B cell (primary cell): Measurements from ENCODE around the gene CDKAL1. TPM values are rescaled to one million over a fixed set of nuclear protein-coding genes. Genes with fewer than 3 reads are reported as not detected.

ENCODE experiments used
- ATAC-seq: fragments of 200-7000 bp; cut with Tn5 transposase; one replicate; pipeline ENCODE4 v1.10.0; 2021; ENCODE audit warnings: low read depth, mild to moderate bottlenecking, moderate number of reproducible peaks, moderate library complexity
- CTCF ChIA-PET: fragments of 350-600 bp; sonication (Branson Sonifier 250); formaldehyde crosslinking; loops from one replicate; lab custom pipeline; 2021; ENCODE audit warnings: antibody characterized with exemption, inconsistent platforms; lab: Charles Lee
- POLR2A ChIA-PET: fragments of 350-600 bp; sonication (Branson Sonifier 250); formaldehyde crosslinking; loops from one replicate; lab custom pipeline; 2021; ENCODE audit warnings: antibody characterized with exemption; lab: Charles Lee
- DNase-seq: peaks from one replicate; pipeline ENCODE4 v3.0.0; 2013
- H2AFZ ChIP-seq: 2 replicates; pipeline ENCODE4 v1.6.1; 2012; ENCODE audit warnings: mild to moderate bottlenecking, low read depth, low read length; ENCODE audit not compliant: insufficient read depth, poor library complexity, severe bottlenecking
- H3K27ac ChIP-seq, 2 donors: 1 replicate in 1 of 2; 2 replicates in 1 of 2; pipeline ENCODE4 v1.5.1; 2012 to 2013; ENCODE audit warnings: low read length in 2 of 2, mild to moderate bottlenecking in 2 of 2, moderate library complexity in 1 of 2
- H3K27me3 ChIP-seq, 4 experiments: fragments of 200-600 bp in 1 of 4; sonication (generic) in 1 of 4; replicated peaks in 1 of 4; 1 replicate in 2 of 4; 2 replicates in 2 of 4; pipeline versions ENCODE4 v1.6.1 to v1.7.0; 2013 to 2016; ENCODE audit warnings: low read length in 3 of 4, mild to moderate bottlenecking in 2 of 4, mixed read lengths in 1 of 4, moderate library complexity in 1 of 4; ENCODE audit not compliant: insufficient read depth in 4 of 4, control insufficient read depth in 3 of 4; ENCODE audit errors: control extremely low read depth in 1 of 4
- H3K36me3 ChIP-seq, 2 experiments: replicated peaks in 1 of 2; 1 replicate in 1 of 2; 2 replicates in 1 of 2; pipeline versions ENCODE4 v1.6.1 to v1.7.1; 2013; ENCODE audit warnings: low read length in 1 of 2; ENCODE audit not compliant: insufficient read depth in 2 of 2, control insufficient read depth in 1 of 2; ENCODE audit errors: control extremely low read depth in 1 of 2, extremely low read depth in 1 of 2
- H3K4me1 ChIP-seq, 2 donors: fragments of 200-600 bp in 1 of 2; sonication (generic) in 1 of 2; 1 replicate in 1 of 2; 2 replicates in 1 of 2; pipeline versions ENCODE4 v1.5.1 to v1.6.1; 2013 to 2017; ENCODE audit warnings: low read length in 2 of 2; ENCODE audit not compliant: control insufficient read depth in 2 of 2, insufficient read depth in 2 of 2
- H3K4me2 ChIP-seq: replicated peaks from 2 replicates; pipeline ENCODE3; 2012; ENCODE audit warnings: mild to moderate bottlenecking, low read depth, low read length; ENCODE audit not compliant: poor library complexity, severe bottlenecking
- H3K4me3 ChIP-seq, 5 experiments: fragments of 200-600 bp in 1 of 5; sonication (generic) in 1 of 5; 1 replicate in 3 of 5; 2 replicates in 2 of 5; pipeline versions ENCODE4 v1.5.1 to v1.7.0; 2011 to 2016; ENCODE audit warnings: low read length in 4 of 5, mild to moderate bottlenecking in 4 of 5, low read depth in 2 of 5, control low read depth in 1 of 5, moderate library complexity in 1 of 5; ENCODE audit not compliant: insufficient read depth in 1 of 5; ENCODE audit errors: control extremely low read depth in 1 of 5, extremely low read depth in 1 of 5
- H3K79me2 ChIP-seq: fragments of 200-600 bp; sonication (generic); one replicate; pipeline ENCODE4 v1.6.0; 2016; ENCODE audit warnings: low read length; ENCODE audit not compliant: control insufficient read depth, insufficient read depth
- H3K9ac ChIP-seq: fragments of 200-600 bp; sonication (generic); 2 replicates; pipeline ENCODE4 v1.6.1; 2017; ENCODE audit warnings: mild to moderate bottlenecking, low read length, moderate library complexity
- H3K9me3 ChIP-seq, 3 donors: one replicate each; pipeline versions ENCODE4 v1.6.1 to v1.7.1; 2013; ENCODE audit warnings: low read length in 2 of 3; ENCODE audit not compliant: control insufficient read depth in 2 of 3, insufficient read depth in 1 of 3; ENCODE audit errors: control extremely low read depth in 1 of 3
- H4K20me1 ChIP-seq: 2 replicates; pipeline ENCODE4 v1.6.0; 2012; ENCODE audit warnings: mild to moderate bottlenecking, low read length; ENCODE audit not compliant: insufficient read depth, control insufficient read depth, poor library complexity, severe bottlenecking
- H3K27ac Mint-ChIP-seq: one replicate; pipeline ENCODE4 v1.8.0; 2021; ENCODE audit warnings: mixed read lengths
- H3K27me3 Mint-ChIP-seq: one replicate; pipeline ENCODE4 v1.8.0; 2021; ENCODE audit warnings: mixed read lengths
- H3K4me1 Mint-ChIP-seq: one replicate; pipeline ENCODE4 v1.8.0; 2021; ENCODE audit warnings: mixed read lengths
- H3K4me3 Mint-ChIP-seq: one replicate; pipeline ENCODE4 v1.8.0; 2021; ENCODE audit warnings: mixed read lengths
- H3K9me3 Mint-ChIP-seq: one replicate; pipeline ENCODE4 v1.8.0; 2022; ENCODE audit warnings: mixed read lengths; ENCODE audit not compliant: insufficient read depth
- EZH2 ChIP-seq: IDR thresholded peaks from 2 replicates; pipeline ENCODE4 v1.6.1; 2012; ENCODE audit warnings: borderline replicate concordance, low read depth, mild to moderate bottlenecking, moderate library complexity, low read length; ENCODE audit not compliant: insufficient read depth, poor library complexity, severe bottlenecking
- WGBS: methylation state at CpG from one replicate; pipeline ENCODE4 v1.1.5; 2013; ENCODE audit warnings: missing lambda C conversion rate; ENCODE audit not compliant: insufficient coverage; 5-methylcytosine and 5-hydroxymethylcytosine counted together
- intact Hi-C: fragments of 100-400 bp; cut with micrococcal nuclease; formaldehyde crosslinking; loops from one replicate; pipeline ENCODE4 v1.10.0; 2022
- polyA plus RNA-seq: library from polyadenylated mRNA; depleted of rRNA; stranded (reverse); fragments of >200 nt; gene quantifications from 2 replicates; pipeline ENCODE4 v1.2.3, GENCODE V29; 2012
- total RNA-seq, 2 donors: library from RNA; stranded (reverse); fragments of 120-200 nt in 1 of 2; gene quantifications; 1 replicate in 1 of 2; 2 replicates in 1 of 2; pipeline versions ENCODE4 v1.2.3 to v1.2.4, GENCODE V29; 2013 to 2022
- TF ChIP-seq, protein P1 (sequence below): fragments of 200-600 bp; IDR thresholded peaks from one replicate; pipeline ENCODE4 v1.8.0; 2022; ENCODE audit warnings: antibody characterized with exemption, mild to moderate bottlenecking

Gene CDKAL1
- total and polyA plus RNA-seq, 2 donors (not counting 1 experiment from before 2014, with no cell fraction given) = 6.1 to 33.3 TPM

DNA sequence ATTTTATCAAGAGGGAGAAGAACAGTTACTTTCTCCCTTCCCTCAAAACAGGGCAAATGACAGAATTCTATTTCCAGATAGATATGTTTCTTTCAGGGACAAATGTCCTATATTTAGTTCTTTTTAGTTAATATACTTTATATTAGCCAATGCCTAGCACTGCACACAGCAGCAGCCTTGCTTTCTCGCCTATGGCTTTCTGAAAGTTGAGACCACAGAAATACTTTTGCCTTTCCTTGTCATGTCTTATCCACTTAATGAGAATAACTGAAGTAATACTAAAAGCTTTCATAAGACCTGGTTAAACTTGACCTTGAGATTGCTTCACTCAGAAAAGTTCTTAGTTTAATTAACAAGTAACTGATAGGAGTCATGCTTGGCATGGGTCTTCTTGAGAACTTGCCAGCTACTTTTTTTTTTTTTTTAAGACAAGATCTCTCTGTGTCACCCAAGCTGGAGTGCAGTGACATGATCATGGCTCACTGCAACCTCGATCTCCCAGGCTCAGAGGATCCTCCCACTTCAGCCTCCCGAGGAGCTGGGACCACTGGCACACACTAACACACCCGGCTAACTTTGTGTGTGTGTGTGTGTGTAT lies 159.3 kb downstream of the CDKAL1 start:
- no peak overlapping the region for H3K4me3 ChIP-seq
- peaks cover 15% of the 10 kb centered on the region for H3K79me2 ChIP-seq
- no peak overlapping the region for H3K9ac ChIP-seq
- peaks cover 5 to 6% of the 10 kb centered on the region in 2 donors for H3K4me1 ChIP-seq
- intact Hi-C loops = no loop called here
- Mint-ChIP-seq H3K4me3 (no peak overlapping the region), H3K27me3 (no peaks in the 10 kb centered on the region), H3K4me1 (peaks cover 14% of the 10 kb centered on the region), H3K27ac (no peak overlapping the region), H3K9me3 (no peaks in the 10 kb centered on the region)
- H3K27ac ChIP-seq = no peak overlapping the region
- no peaks in the 10 kb centered on the region for H3K9me3 ChIP-seq
- no peak for ATAC-seq
- H3K27me3 ChIP-seq = no peaks in the 10 kb centered on the region
- no peak for TF ChIP-seq EZH2
- TF ChIP-seq, protein P1, sequence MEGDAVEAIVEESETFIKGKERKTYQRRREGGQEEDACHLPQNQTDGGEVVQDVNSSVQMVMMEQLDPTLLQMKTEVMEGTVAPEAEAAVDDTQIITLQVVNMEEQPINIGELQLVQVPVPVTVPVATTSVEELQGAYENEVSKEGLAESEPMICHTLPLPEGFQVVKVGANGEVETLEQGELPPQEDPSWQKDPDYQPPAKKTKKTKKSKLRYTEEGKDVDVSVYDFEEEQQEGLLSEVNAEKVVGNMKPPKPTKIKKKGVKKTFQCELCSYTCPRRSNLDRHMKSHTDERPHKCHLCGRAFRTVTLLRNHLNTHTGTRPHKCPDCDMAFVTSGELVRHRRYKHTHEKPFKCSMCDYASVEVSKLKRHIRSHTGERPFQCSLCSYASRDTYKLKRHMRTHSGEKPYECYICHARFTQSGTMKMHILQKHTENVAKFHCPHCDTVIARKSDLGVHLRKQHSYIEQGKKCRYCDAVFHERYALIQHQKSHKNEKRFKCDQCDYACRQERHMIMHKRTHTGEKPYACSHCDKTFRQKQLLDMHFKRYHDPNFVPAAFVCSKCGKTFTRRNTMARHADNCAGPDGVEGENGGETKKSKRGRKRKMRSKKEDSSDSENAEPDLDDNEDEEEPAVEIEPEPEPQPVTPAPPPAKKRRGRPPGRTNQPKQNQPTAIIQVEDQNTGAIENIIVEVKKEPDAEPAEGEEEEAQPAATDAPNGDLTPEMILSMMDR = no peak
- peaks cover 10% of the 10 kb centered on the region for H4K20me1 ChIP-seq
- POLR2A ChIA-PET = no interaction called here
- CTCF ChIA-PET = no interaction called here
- H3K36me3 ChIP-seq = no peaks in the 10 kb centered on the region
- H2AFZ ChIP-seq = no peak overlapping the region
- H3K4me2 ChIP-seq = no peak overlapping the region
- WGBS = no CpG with 5 or more reads among the region's 4 CpGs
- no peak for DNase-seq

DNA sequence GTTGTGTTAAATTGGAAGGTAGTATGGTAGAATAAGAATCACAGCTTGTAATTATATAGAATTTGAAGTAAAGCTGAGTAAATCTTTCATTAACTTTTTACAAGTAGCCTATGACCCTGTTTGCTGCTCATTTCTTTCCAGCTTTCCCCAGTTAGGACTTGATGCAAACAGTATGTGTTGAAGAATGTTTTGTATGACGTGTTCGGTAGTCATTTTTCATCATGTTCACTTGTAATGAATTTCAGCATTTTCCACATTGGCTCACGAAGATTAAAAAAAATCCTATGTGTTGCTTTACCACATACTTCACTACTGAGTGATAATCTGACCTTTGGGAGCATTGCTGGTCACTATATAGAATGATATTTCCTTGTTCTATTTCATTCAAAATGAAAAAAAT lies 162.4 kb downstream of the CDKAL1 start:
- Histone ChIP-seq H3K27me3 (no peaks in the 10 kb centered on the region), H4K20me1 (no peaks in the 10 kb centered on the region), H3K79me2 (peaks cover 4% of the 10 kb centered on the region), H3K27ac (no peak overlapping the region), H3K4me2 (no peak overlapping the region), H3K4me3 (no peak overlapping the region), H3K9ac (no peak overlapping the region), H3K4me1 (no peaks in the 10 kb centered on the region), H2AFZ (no peak overlapping the region), H3K9me3 (no peaks in the 10 kb centered on the region), H3K36me3 (no peaks in the 10 kb centered on the region)
- ChIA-PET POLR2A (no interaction called here), CTCF (no interaction called here)
- ATAC-seq = no peak
- intact Hi-C loops = no loop called here
- no peak for DNase-seq
- TF ChIP-seq EZH2 = no peak
- TF ChIP-seq, protein P1 = no peak
- no peak overlapping the region for H3K27ac Mint-ChIP-seq
- no peaks in the 10 kb centered on the region for H3K9me3 Mint-ChIP-seq
- H3K27me3 Mint-ChIP-seq = no peaks in the 10 kb centered on the region
- H3K4me3 Mint-ChIP-seq = no peak overlapping the region
- no CpG with 5 or more reads among the region's 3 CpGs for WGBS
- peaks cover 11% of the 10 kb centered on the region for H3K4me1 Mint-ChIP-seq
